ENCODE data around the gene CHERP.
"Not testable (repeated sequence)": the region's sequence is repeated elsewhere in the genome, so short reads cannot be mapped to it uniquely, and the experiment has no call there.

Gene CHERP

GRCh38 chr19:16516923-16517610 is 25.2 kb downstream of the CHERP start:
- no peak for TF ChIP-seq CTCF (IDR thresholded peaks at IDR 0.05; ENCODE audit: control extremely low read depth, extremely low read depth, low read depth, missing control alignments)

GRCh38 chr19:16516381-16516780 is 25.9 kb downstream of the CHERP start:
- no peak for TF ChIP-seq CTCF (IDR thresholded peaks at IDR 0.05; ENCODE audit: control extremely low read depth, extremely low read depth, low read depth, missing control alignments)
- CTCF ChIA-PET, result interaction anchor here (1.1 kb wide), 1 partner anchor 74 kb away, joined by 3 read pairs; no protein-coding TSS in a partner anchor
- no peak for DNase-seq (ENCODE audit: extremely low spot score)
- POLR2A ChIA-PET, result no interaction called here

More at GRCh38 chr19:16516923-16517610, 25.2 kb downstream of the CHERP start:
- no peak for DNase-seq (ENCODE audit: extremely low spot score)
- ChIA-PET POLR2A (interaction anchor here (0.6 to 0.8 kb wide), 3 partner anchors 17 to 65 kb away, joined by 3 read pairs; no protein-coding TSS in a partner anchor), CTCF (interaction anchor here (1.2 to 2.5 kb wide), 2 partner anchors 9 to 21 kb away, joined by 3 to 11 read pairs; partner anchors contain the start of gene CALR3)

GRCh38 chr19:16514383-16515019 is 27.7 kb downstream of the CHERP start:
- ChIA-PET POLR2A (interaction anchor here (1.0 kb wide), 1 partner anchor 18 kb away, joined by 5 read pairs; no protein-coding TSS in a partner anchor), CTCF (no interaction called here)
- TF ChIP-seq CTCF (IDR thresholded peaks at IDR 0.05; ENCODE audit: control extremely low read depth, extremely low read depth, low read depth, missing control alignments), result no peak
- no peak for DNase-seq (ENCODE audit: extremely low spot score)

GRCh38 chr19:16512611-16513010 is 29.6 kb downstream of the CHERP start:
- DNase-seq (ENCODE audit: extremely low spot score); POLR2A ChIA-PET; CTCF ChIA-PET: not testable (repeated sequence)

GRCh38 chr19:16509141-16510061 is 32.8 kb downstream of the CHERP start:
- DNase-seq (ENCODE audit: extremely low spot score), result no peak
- POLR2A ChIA-PET, result interaction anchor here (0.6 kb wide), 1 partner anchor 894 kb away, joined by 3 read pairs; no protein-coding TSS in a partner anchor
- no peak for TF ChIP-seq CTCF (IDR thresholded peaks at IDR 0.05; ENCODE audit: control extremely low read depth, extremely low read depth, low read depth, missing control alignments)
- CTCF ChIA-PET, result interaction anchor here (1.3 to 3.9 kb wide), 2 partner anchors 9 to 19 kb away, joined by 3 to 11 read pairs; no protein-coding TSS in a partner anchor

GRCh38 chr19:16508546-16508945 is 33.7 kb downstream of the CHERP start:
- TF ChIP-seq CTCF (IDR thresholded peaks at IDR 0.05; ENCODE audit: control extremely low read depth, extremely low read depth, low read depth, missing control alignments), result no peak
- CTCF ChIA-PET, result interaction anchor here (1.3 to 3.9 kb wide), 2 partner anchors 10 to 19 kb away, joined by 3 to 11 read pairs; no protein-coding TSS in a partner anchor
- no peak for DNase-seq (ENCODE audit: extremely low spot score)
- POLR2A ChIA-PET, result interaction anchor here (0.7 kb wide), 1 partner anchor 257 kb away, joined by 3 read pairs; no protein-coding TSS in a partner anchor

Measured in GM10248 (cell line).